Kidney epithelial cell (primary cell): ENCODE measurements around the gene MAGI1. TPM values are rescaled to one million over a fixed set of nuclear protein-coding genes. Genes with fewer than 3 reads are reported as not detected.

Experiments used
- DNase-seq: peaks from one replicate; pipeline ENCODE4 v3.0.0-alpha.2; 2010; ENCODE audit warnings: low read depth
- H3K27me3 ChIP-seq: 2 replicates; pipeline ENCODE4 v1.6.0; 2011; ENCODE audit warnings: low read length; ENCODE audit not compliant: control insufficient read depth, insufficient read depth
- H3K36me3 ChIP-seq: 2 replicates; pipeline ENCODE4 v1.5.1; 2011; ENCODE audit warnings: low read length; ENCODE audit not compliant: control insufficient read depth, insufficient read depth
- H3K4me3 ChIP-seq: 2 replicates; pipeline ENCODE4 v1.5.1; 2011; ENCODE audit warnings: low read depth, mild to moderate bottlenecking, control low read depth, low read length
- CTCF ChIP-seq: IDR thresholded peaks from 2 replicates; pipeline ENCODE4 v1.5.1; 2011; ENCODE audit warnings: mild to moderate bottlenecking, moderate library complexity, low read length, control low read depth, inconsistent platforms; ENCODE audit not compliant: insufficient read depth, poor library complexity, severe bottlenecking
- total RNA-seq: library from RNA; depleted of rRNA; stranded (reverse); fragments of >200 nt; gene quantifications from 2 replicates; pipeline ENCODE4 v1.2.3, GENCODE V29; 2015

Gene MAGI1
- total RNA-seq, 1 donor from 2014 or later = 15.8 TPM

- H3K27me3 ChIP-seq = peaks cover 2% of the 10 kb centered on the region
- no peak for TF ChIP-seq CTCF
Measured at GRCh38 chr3:65376426-65376825, 662.3 kb downstream of the MAGI1 start.

DNA sequence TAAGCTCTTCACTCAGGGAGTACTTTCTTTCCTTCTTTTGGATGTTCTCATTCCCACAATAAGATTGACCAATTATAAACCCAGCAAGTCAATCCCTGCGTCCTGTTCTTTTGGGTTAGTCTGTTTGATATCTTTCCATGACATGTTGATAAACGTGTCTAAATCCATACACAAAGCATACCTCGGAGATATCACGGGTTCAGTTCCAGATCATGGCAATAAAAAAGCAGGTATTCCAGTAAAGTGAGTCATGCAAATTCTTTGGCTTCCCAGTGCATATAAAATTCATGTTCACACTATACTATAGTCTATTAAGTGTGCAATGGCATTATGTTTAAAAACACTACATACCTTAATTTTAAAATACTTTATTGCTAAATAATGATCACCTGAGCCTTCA lies 667.7 kb downstream of the MAGI1 start:
- Histone ChIP-seq H3K27me3 (no peaks in the 10 kb centered on the region), H3K36me3 (no peaks in the 10 kb centered on the region), H3K4me3 (no peak overlapping the region)
- no peak for TF ChIP-seq CTCF
- DNase-seq = no peak

More at GRCh38 chr3:65376426-65376825, 662.3 kb downstream of the MAGI1 start:
- no peak for DNase-seq
- Histone ChIP-seq H3K4me3 (no peak overlapping the region), H3K36me3 (no peaks in the 10 kb centered on the region)

DNA sequence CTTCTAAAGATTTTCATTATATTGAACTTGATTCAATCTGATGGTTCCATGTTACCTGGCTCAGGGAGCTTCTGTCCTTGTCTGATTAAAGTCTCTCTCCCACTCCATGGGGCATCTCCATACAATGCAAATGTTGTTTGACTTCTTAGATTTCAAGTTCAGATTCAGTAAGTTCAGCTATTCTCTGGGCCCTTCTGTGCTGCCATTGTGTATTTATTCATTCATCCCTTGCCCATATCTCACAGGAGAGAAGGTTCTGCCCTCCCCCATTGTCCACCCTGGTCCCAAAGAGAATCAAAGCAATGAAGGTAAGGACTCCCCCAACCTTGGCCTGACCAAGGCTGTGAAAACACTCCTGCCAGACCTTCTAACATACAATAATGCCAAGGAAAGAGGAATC lies 669.9 kb downstream of the MAGI1 start:
- TF ChIP-seq CTCF = no peak
- Histone ChIP-seq H3K27me3 (no peaks in the 10 kb centered on the region), H3K4me3 (no peak overlapping the region), H3K36me3 (no peaks in the 10 kb centered on the region)
- DNase-seq = no peak

DNA sequence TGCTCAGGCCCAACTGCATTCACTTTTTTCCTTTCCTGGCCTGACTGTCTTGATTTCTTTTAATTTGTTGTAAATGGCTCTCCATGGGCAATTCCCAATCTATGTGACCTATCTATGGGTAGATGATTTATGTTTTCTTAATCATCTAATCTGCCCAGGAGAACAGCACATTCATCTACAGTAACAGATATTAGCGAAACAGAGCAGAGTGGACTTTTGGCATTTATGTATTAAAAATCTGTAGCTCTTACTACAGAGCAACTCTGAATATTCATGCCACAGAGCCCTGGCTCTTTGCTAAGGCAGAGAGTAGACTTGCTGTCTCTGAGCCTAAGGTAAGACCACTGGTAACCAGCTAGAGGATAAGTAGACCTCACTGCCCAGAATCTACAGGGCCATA lies 676.0 kb downstream of the MAGI1 start:
- H3K4me3 ChIP-seq = no peak overlapping the region
- TF ChIP-seq CTCF = no peak
- H3K36me3 ChIP-seq = no peaks in the 10 kb centered on the region
- no peaks in the 10 kb centered on the region for H3K27me3 ChIP-seq
- no peak for DNase-seq

DNA sequence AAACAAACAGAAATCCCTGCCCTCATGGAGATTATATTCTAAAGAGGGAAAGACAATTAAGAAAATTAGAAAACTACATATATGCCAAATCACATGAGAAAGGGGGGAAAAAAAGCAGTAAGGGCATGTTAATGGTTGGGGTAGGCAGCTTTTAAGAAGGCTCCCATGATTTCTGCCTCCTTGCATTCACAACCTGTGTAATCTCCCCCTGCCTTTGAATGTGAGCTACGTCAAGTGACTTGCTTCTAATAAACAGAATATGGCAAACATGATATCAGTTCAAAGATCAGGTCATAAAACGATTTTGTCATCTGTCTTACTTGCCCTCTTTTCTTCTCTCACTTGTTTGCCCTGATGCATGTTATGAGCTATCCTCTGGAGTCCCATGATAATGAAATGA lies 677.3 kb downstream of the MAGI1 start:
- DNase-seq = no peak
- H3K36me3 ChIP-seq = no peaks in the 10 kb centered on the region
- no peak overlapping the region for H3K4me3 ChIP-seq
- H3K27me3 ChIP-seq = peaks cover 2% of the 10 kb centered on the region
- no peak for TF ChIP-seq CTCF
